ENCODE data around the gene TPSG1.
"Not testable (repeated sequence)": the region's sequence is repeated elsewhere in the genome, so short reads cannot be mapped to it uniquely, and the experiment has no call there.

Gene TPSG1

DNA sequence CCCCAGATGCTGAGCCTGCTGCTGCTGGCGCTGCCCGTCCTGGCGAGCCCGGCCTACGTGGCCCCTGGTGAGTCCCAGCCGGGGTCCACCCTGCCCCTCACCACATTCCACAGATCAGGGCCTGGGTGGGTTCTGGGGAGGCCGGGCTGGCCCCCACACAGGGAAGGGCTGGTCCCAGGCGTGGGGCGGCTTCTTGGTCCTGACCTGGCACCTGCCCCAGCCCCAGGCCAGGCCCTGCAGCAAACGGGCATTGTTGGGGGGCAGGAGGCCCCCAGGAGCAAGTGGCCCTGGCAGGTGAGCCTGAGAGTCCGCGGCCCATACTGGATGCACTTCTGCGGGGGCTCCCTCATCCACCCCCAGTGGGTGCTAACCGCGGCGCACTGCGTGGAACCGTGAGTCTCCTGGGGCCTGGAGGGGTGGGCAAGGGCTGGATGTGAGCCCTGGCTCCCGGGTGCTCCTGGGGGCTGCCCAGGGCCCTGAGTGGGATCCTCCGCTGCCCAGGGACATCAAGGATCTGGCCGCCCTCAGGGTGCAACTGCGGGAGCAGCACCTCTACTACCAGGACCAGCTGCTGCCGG, 31.3 kb upstream of the TPSG1 start:
- not testable (repeated sequence) for DNase-seq

DNA sequence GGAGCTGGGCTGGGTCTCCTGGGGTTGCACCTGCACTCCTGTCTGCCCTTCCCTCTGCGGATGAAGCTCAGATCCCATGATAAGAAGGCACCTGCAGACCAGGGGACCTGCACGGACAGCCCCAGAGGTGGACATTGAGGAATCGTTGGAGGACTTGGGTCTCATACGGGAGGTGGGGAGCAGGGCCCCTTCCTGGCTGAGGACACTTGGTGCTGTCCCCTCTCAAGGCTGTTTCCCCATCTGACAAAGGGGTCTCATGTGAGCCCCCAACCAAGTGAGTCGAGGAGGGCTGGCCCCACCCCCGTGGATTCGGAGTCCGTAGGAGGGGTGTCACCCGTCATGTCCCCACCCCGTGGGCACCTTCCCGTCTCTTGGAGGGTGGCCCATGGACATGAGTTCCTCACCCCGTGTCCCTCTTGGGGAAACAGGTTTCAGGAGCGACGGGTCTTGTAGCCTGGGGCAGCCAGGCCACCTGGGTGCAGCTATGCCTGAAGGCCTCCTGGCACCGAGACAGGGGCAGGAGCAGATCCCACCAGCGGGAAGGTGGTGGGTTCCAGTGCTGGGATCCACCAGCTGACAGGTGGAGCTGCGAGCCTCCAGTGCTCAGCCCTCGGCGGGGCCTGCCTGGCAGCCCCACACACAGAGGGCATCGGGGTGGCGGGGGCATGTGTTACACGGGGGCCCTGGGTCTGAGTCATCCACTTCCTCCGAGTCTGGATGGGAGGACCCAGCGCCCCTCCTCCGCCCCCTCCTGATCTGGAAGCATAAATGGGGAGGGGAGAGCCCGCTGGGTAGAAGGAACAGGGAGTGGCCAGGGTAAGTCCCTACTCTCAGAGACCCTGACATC, 30.4 kb upstream of the TPSG1 start, which contains the start of gene TPSD1:
TSS of gene TPSD1 (plus strand) at position 794 of the 847 bp plus-strand sequence. CDS start 212 bp downstream, outside the sequence.
- DNase-seq = not testable (repeated sequence)

- DNase-seq = not testable (repeated sequence)
Observed at GRCh38 chr16:1254821-1255220, 29.8 kb upstream of the TPSG1 start.

DNA sequence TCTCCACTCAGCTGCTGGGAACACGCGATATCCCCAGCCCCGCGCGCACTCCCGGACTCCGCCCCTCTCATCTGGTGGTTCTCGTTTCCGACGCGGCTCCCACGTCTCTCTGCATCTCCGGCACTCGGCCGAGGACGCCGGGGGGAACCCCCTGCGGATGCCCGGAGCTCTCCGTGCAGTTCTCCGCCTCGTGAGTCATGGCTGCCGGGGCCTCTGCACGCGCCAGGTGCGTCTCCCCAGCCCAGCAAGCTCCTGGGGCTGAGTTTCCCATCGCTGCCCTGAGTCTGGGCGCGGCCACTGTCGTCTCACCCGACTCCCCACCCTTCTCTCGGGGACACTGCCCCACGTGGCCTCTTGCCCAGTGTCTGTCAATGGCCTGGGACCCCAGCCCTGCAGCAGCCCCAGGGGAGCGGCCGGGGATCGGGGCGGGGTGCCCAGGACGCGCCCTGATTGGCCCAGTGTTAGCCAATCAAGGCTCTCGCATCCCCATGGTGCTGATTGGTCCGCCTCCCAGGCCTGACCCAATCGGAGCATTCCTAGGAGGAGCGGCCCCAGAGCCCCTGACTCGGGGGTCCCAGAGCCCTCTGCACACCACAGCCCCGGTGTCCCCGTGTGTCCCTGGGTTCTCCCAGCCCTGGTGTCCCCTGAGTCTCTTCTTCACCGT, 28.8 kb upstream of the TPSG1 start:
- DNase-seq = not testable (repeated sequence)

DNA sequence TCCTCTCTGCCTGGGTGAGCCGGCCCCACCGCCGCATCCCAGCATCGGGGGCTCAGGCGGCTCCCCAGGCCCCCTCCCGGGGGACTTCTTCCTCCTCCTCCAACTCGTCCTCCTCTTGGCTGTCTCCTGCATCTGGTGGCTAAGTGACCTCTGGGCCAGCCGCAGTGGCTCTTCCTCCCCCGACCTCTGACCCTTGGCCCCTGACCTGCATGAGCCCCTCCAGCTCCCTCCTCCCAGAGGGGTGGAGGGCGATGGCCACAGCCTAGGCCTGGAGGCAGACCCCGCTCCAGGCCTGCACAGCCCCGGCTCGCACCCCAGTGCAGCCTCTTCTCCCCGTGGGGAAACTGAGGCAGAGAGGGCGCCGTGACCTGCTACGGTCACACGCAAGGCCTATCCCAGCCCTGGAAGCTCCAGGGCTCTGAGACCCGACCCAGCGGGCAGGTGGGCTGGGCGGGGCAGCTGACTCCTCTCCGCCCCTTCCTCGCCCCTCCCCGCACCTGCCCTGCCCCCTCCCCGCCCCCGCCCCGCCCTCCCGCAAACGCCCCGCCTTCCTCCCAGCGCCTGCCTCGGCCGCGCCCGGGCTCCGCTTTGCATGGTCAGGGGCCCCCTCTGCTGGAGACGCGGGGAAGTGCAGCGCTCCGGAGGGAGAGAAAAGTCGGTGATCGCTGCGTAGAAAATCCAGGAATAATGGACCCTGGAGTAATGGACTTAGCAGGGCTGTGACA, 24.1 kb upstream of the TPSG1 start:
- not testable (repeated sequence) for DNase-seq

DNA sequence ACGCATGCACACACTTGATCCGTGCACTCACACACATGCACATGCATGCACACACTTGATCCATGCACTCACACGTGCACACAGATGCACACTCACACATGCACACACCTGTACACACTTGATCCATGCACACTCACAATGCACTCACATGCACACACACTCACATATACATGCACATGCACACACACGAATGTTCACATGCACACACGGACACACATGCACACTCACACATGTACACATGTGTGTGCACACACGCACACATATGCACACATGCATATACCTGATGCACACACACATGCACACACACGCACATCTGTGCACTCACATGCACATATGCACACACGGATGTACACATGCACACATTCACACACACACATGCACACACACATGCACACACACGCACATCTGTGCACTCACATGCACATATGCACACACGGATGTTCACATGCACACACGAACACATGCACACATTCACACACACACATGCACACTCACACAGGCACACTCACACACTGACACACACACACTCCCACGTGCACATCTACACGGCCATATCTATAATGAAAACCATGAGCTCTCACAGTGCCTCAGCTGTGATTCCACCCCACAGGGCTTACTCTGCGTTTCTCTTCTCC, 23.0 kb upstream of the TPSG1 start:
- DNase-seq = not testable (repeated sequence)

DNA sequence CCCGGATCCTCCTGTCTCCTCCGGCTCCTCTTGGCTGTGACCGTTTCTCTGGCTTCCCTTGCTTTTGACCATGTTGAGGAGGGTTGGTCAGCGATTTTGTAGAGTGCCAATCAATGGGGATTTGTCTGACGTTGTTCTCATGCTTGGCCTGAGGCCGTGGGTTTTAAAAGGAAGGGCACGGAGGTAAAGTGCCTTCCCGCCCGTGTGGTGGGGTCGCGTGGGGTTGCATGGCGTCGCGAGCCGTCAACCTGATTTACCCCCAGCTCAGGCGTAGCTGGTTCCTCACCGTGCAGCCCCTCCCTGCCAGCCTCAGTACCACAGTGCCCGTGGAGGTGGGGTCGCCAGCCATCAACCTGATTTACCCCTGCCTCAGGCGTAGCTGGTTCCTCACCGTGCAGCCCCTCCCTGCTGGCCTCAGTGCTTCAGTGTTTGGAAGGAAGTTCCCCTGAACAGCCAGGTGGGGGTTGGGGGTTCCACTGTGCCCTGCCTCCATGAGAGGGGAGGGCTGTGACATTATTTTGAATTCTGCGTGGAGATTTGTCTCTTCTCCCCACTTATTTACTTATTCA, 20.5 kb upstream of the TPSG1 start:
- DNase-seq = no peak

DNA sequence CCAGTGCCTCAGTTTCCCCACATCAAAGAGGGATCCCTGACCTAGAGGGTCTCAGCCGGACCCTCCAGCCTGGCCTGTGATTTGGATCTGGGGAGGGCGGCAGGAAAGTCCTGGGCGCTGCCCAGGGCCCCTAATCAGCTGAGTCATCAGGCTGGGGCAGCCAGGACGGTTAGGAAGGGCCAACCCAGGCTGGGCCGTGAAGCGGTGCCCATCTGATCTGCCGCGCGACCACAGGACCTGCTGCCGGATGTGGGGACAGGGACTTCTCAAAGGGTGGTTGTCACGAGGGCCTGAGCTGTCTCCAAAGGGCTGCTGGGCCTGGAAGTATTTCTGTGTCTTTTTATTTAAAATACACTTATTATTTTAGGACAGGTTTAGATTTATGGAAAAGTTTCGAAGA, 19.8 kb upstream of the TPSG1 start:
- DNase-seq = no peak

DNA sequence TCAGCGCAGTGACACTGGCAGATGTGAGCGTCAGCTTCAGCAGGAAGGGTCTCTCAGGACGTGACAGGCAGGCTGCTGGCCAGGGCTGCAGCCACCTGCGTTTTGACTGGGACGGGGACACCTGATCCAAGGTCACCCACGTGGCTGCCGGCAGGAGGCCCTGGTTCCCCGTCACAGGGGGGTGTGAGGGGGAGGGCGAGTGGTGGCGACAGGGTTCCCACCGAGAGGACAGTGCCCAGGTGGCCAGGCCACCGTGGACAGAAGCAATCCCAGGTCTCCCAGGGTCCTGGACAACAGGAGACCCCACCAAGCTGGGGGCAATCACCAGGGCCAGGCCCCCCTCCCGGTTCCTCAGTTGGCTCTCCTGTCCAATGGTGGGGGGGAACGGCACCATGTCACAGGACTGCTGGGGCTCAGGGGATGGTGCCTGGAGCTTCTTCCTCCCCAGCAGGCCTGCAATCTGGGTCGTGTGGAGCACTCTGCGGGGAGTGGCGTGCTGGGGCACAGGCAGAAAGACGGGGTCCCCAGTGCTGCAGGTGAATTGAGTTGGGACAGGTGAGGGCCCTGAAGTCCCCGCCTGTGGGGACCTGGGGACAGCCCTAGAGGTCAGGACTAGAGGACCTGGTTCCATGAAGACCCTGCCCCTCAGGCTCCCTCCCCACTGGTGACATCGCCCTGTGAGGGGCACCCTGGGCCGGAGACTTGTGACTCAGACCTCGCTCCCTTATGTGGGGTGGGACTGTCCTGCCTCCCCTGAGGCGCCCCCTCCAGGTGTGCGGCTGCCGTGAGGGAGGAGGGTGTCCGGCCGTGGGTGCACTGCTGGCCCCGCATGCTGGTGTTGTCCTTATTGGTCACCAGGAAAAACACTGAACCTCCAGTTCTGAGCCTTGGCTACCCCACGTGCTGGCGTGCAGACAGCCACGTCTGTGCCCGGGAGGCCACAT, 19.1 kb upstream of the TPSG1 start:
- DNase-seq = not testable (repeated sequence)

GRCh38 chr16:1243363-1243762, 18.3 kb upstream of the TPSG1 start:
- not testable (repeated sequence) for DNase-seq

- not testable (repeated sequence) for DNase-seq
Observed at GRCh38 chr16:1241081-1241480, 16.0 kb upstream of the TPSG1 start.

DNA sequence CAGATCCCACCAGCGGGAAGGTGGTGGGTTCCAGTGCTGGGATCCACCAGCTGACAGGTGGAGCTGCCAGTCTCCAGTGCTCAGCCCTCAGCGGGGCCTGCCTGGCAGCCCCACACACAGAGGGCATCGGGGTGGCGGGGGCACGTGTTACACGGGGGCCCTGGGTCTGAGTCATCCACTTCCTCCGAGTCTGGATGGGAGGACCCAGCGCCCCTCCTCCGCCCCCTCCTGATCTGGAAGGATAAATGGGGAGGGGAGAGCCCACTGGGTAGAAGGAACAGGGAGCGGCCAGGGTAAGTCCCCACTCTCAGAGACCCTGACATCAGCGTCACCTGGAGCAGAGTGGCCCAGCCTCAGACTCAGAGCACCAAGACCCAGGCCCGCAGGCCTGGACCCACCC, 15.4 kb upstream of the TPSG1 start, which contains the start of gene TPSAB1:
TSS of gene TPSAB1 (plus strand) at position 270 of the 400 bp plus-strand sequence. CDS start 234 bp downstream, outside the sequence.
- not testable (repeated sequence) for DNase-seq

GRCh38 chr16:1239575-1239974, 14.5 kb upstream of the TPSG1 start:
- not testable (repeated sequence) for DNase-seq

GRCh38 chr16:1238909-1239308, 13.8 kb upstream of the TPSG1 start:
- not testable (repeated sequence) for DNase-seq

DNA sequence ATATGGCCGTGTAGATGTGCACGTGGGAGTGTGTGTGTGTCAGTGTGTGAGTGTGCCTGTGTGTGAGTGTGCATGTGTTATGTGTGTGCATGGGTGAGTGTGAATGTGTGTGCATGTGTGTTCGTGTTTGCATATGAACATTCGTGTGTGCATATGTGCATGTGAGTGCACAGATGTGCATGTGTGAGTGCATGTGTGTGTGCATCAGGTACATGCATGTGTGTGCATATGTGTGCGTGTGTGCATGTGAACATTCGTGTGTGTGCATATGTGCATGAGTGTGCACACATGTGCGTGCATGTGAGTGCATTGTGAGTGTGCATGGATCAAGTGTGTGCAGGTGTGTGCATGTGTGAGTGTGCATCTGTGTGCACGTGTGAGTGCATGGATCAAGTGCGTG, 12.9 kb upstream of the TPSG1 start:
- no peak for DNase-seq

- DNase-seq = not testable (repeated sequence)
Observed at GRCh38 chr16:1236659-1237058, 11.6 kb upstream of the TPSG1 start.

DNA sequence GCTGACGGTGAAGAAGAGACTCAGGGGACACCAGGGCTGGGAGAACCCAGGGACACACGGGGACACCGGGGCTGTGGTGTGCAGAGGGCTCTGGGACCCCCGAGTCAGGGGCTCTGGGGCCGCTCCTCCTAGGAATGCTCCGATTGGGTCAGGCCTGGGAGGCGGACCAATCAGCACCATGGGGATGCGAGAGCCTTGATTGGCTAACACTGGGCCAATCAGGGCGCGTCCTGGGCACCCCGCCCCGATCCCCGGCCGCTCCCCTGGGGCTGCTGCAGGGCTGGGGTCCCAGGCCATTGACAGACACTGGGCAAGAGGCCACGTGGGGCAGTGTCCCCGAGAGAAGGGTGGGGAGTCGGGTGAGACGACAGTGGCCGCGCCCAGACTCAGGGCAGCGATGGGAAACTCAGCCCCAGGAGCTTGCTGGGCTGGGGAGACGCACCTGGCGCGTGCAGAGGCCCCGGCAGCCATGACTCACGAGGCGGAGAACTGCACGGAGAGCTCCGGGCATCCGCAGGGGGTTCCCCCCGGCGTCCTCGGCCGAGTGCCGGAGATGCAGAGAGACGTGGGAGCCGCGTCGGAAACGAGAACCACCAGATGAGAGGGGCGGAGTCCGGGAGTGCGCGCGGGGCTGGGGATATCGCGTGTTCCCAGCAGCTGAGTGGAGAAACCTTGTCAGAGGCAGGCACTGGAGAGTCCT, 7.1 kb upstream of the TPSG1 start:
- not testable (repeated sequence) for DNase-seq

GRCh38 chr16:1231301-1231700, 6.2 kb upstream of the TPSG1 start:
- not testable (repeated sequence) for DNase-seq

DNA sequence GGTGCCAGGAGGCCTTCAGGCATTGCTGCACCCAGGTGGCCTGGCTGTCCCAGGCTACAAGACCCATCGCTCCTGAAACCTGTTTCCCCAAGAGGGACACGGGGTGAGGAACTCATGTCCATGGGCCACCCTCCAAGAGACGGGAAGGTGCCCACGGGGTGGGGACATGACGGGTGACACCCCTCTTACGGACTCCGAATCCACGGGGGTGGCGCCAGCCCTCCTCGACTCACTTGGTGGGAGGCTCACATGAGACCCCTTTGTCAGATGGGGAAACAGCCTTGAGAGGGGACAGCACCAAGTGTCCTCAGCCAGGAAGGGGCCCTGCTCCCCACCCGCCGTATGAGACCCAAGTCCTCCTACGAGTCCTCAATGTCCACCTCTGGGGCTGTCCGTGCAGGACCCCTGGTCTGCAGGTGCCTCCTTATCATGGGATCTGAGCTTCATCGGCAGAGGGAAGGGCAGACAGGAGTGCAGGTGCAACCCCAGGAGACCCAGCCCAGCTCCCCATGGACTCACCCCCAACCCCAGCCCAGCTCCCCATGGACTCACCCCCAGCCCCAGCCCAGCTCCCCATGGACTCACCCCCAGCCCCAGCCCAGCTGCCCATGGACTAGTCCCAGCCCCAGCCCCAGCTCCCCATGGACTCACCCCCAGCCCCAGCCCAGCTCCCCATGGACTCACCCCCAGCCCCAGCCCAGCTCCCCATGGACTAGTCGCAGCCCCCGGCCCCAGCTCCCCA, 5.6 kb upstream of the TPSG1 start:
- not testable (repeated sequence) for DNase-seq

All from NCI-H1105 treated with DMSO at 0.1 percent for 48 hours (cell line).